HepG2 (cell line): ENCODE measurements around the gene TBC1D10B. TPM values are rescaled to one million over a fixed set of nuclear protein-coding genes. Genes with fewer than 3 reads are reported as not detected.
A peak's percentile ranks its signal among the peaks of the same experiment; 100 is the strongest.

Experiments
- DMAP1 ChIP-seq: IDR thresholded peaks from 2 replicates; pipeline ENCODE4 v1.6.1; 2016
- MED8 ChIP-seq: sonication (generic); formaldehyde crosslinking; IDR thresholded peaks from 2 replicates; pipeline ENCODE4 v1.8.1; 2023; ENCODE audit warnings: mild to moderate bottlenecking, missing genetic modification reagents; ENCODE audit not compliant: insufficient replicate concordance
- POLR2AphosphoS5 ChIP-seq: IDR thresholded peaks from 2 replicates; pipeline ENCODE4 v1.6.1; 2012; ENCODE audit warnings: low read depth, low read length
- RAD51 ChIP-seq: fragments of 450-650 bp; IDR thresholded peaks from 2 replicates; pipeline ENCODE4 v1.6.1; 2016; ENCODE audit warnings: borderline replicate concordance
- SKIL ChIP-seq: sonication (generic); formaldehyde crosslinking; IDR thresholded peaks from 2 replicates; pipeline ENCODE4 v1.8.0; 2022; ENCODE audit warnings: missing genetic modification reagents, mild to moderate bottlenecking, moderate library complexity, borderline replicate concordance
- SMAD3 ChIP-seq: sonication (generic); formaldehyde crosslinking; IDR thresholded peaks from 2 replicates; pipeline ENCODE4 v1.4.0; 2020; ENCODE audit warnings: missing genetic modification reagents
- TGIF2 ChIP-seq: IDR thresholded peaks from 2 replicates; pipeline ENCODE4 v1.6.1; 2016; ENCODE audit warnings: control low read depth, missing compliant biosample characterization
- XBP1 ChIP-seq: sonication (generic); formaldehyde crosslinking; IDR thresholded peaks from 2 replicates; pipeline ENCODE4 v1.5.0; 2020; ENCODE audit warnings: missing genetic modification reagents
- ZBTB7B ChIP-seq: sonication (generic); formaldehyde crosslinking; IDR thresholded peaks from 2 replicates; pipeline ENCODE4 v1.4.0; 2020; ENCODE audit warnings: missing genetic modification reagents
- ZNF251 ChIP-seq: sonication (generic); formaldehyde crosslinking; IDR thresholded peaks from 2 replicates; pipeline ENCODE4 v1.9.0; 2021; ENCODE audit warnings: mild to moderate bottlenecking, missing genetic modification reagents
- ZNF253 ChIP-seq: sonication (generic); formaldehyde crosslinking; IDR thresholded peaks from 2 replicates; pipeline ENCODE4 v1.8.0; 2022; ENCODE audit warnings: mild to moderate bottlenecking, missing genetic modification reagents, borderline replicate concordance
- ZNF318 ChIP-seq: sonication (generic); formaldehyde crosslinking; IDR thresholded peaks from 2 replicates; pipeline ENCODE4 v1.4.0; 2020; ENCODE audit warnings: mild to moderate bottlenecking, missing genetic modification reagents
- ZNF549 ChIP-seq: sonication (generic); formaldehyde crosslinking; IDR thresholded peaks from 2 replicates; pipeline ENCODE4 v1.5.0; 2020; ENCODE audit warnings: missing genetic modification reagents
- ZNF556 ChIP-seq: sonication (generic); formaldehyde crosslinking; IDR thresholded peaks from 2 replicates; pipeline ENCODE4 v1.4.0; 2020; ENCODE audit warnings: mild to moderate bottlenecking, missing genetic modification reagents, borderline replicate concordance
- ZNF674 ChIP-seq: sonication (generic); formaldehyde crosslinking; IDR thresholded peaks from 2 replicates; pipeline ENCODE4 v1.5.0; 2020; ENCODE audit warnings: low read depth, mild to moderate bottlenecking, missing genetic modification reagents
- ZSCAN25 ChIP-seq: sonication (generic); formaldehyde crosslinking; IDR thresholded peaks from 2 replicates; pipeline ENCODE4 v1.8.0; 2022; ENCODE audit warnings: mild to moderate bottlenecking, missing genetic modification reagents
- polyA plus RNA-seq, 8 experiments: library from polyadenylated mRNA; depleted of rRNA in 3 of 8; stranded (reverse) in 7 of 8; unstranded in 1 of 8; fragments of >200 nt; fragmentation: Illumina TruSeq in 4 of 8; extraction: Trizol in 4 of 8; gene quantifications; 2 replicates each; pipeline versions ENCODE4 v1.2.1 to v1.2.3, GENCODE V29; 2011 to 2016; ENCODE audit warnings: low read depth in 4 of 8, missing spikeins in 1 of 8, mixed read lengths in 1 of 8; ENCODE audit not compliant: insufficient read depth in 1 of 8
- total RNA-seq, 5 experiments: library from RNA; depleted of rRNA; stranded (reverse); fragments of >200 nt; fragmentation: Illumina TruSeq; extraction: Trizol; gene quantifications; 2 replicates each; pipeline ENCODE4 v1.2.3, GENCODE V29; 2016; ENCODE audit warnings: low read depth in 1 of 5
- TF ChIP-seq, protein P1 (sequence below): sonication (generic); formaldehyde crosslinking; IDR thresholded peaks from 2 replicates; pipeline ENCODE4 v1.4.0; 2020; ENCODE audit warnings: missing genetic modification reagents, low read depth, mild to moderate bottlenecking, borderline replicate concordance

TBC1D10B gene
- total and polyA plus RNA-seq, 2 of the 13 experiments (the other 11 are each of a cell fraction or from before 2014, with no cell fraction given), result 15.7 to 24.8 TPM

DNA sequence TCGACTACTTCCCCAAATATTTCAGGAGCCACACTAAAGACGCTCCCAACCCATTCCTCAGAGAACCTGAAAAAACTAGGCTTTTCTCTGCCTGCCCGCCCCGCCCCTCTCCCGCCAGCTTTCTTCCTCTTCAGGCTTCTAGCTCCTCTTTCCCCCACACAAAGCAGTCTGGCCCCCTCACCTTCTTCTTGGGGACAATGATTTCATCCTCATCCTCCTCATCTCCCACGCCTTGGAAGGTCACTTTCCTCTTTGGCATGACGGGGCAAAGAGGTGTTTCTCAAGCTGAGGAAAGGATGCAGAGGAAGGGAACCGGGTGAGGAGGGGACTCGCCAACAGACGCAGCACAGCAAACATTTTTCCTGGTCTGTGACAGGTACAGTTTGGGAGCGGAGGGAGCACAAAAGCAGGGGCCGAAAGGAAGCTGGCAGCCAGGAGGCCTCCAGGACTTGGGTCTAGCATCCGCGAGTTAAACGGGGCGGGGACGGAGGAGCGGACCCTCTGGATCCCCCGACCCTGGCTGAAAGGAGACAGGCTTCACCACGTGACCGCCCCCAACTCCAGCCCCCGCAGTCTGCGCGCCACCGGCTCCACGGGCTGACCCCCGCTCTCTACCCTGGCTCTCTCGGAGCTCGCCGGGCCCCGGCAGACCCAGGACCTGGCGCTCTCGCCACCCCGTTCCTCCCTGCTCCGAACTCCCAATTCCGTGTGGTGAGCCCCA lies 15.7 kb downstream of the TBC1D10B start (continued):
- TF ChIP-seq ZNF318 (CRISPR knock-in tag) (peak; percentile 42; the same call in 1 of the 2 replicates), ZNF251 (CRISPR knock-in tag) (0 out of 2 replicates have a peak, but pooled peaks have one; percentile 57), SKIL (no peak), TGIF2 (CRISPR knock-in tag) (no peak), DMAP1 (CRISPR knock-in tag) (no peak), ZNF253 (no peak), ZNF674 (CRISPR knock-in tag) (no peak), RAD51 (no peak), ZSCAN25 (CRISPR knock-in tag) (no peak), ZNF556 (CRISPR knock-in tag) (no peak), ZNF549 (CRISPR knock-in tag) (no peak), XBP1 (CRISPR knock-in tag) (no peak), ZBTB7B (CRISPR knock-in tag) (no peak), POLR2AphosphoS5 (0 out of 2 replicates have a peak, but pooled peaks have one; percentile 24), SMAD3 (CRISPR knock-in tag) (no peak), MED8 (CRISPR knock-in tag) (no peak)
- TF ChIP-seq, protein P1, sequence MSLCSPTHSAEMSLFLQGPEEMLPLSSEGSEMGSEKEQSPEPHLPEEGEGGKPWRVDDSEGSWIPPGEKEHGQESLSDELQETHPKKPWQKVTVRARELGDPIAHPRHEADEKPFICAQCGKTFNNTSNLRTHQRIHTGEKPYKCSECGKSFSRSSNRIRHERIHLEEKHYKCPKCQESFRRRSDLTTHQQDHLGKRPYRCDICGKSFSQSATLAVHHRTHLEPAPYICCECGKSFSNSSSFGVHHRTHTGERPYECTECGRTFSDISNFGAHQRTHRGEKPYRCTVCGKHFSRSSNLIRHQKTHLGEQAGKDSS (CRISPR knock-in tag), result 0 out of 2 replicates have a peak, but pooled peaks have one; percentile 13
